COLO668 (cell line): ENCODE results near the gene SUFU.

Experiments used
- DNase-seq: peaks from one replicate; lab custom pipeline; 2025; ENCODE audit not compliant: unreplicated experiment; lab: John Stamatoyannopoulos, UW

Gene SUFU

GRCh38 chr10:102668326-102669107 lies 164.7 kb downstream of the SUFU start:
- no peak for DNase-seq

GRCh38 chr10:102669206-102670064 lies 165.7 kb downstream of the SUFU start:
- no peak for DNase-seq

GRCh38 chr10:102670065-102670670 lies 166.4 kb downstream of the SUFU start:
- no peak for DNase-seq

GRCh38 chr10:102670871-102671434 lies 167.2 kb downstream of the SUFU start:
- DNase-seq = no peak

- DNase-seq = no peak
Measured at GRCh38 chr10:102673236-102673818, 169.6 kb downstream of the SUFU start.

GRCh38 chr10:102673819-102674511 lies 170.2 kb downstream of the SUFU start:
- DNase-seq = no peak

GRCh38 chr10:102674566-102674965 lies 170.8 kb downstream of the SUFU start:
- DNase-seq = no peak

GRCh38 chr10:102675011-102675665 lies 171.4 kb downstream of the SUFU start:
- no peak for DNase-seq

GRCh38 chr10:102675666-102676533 lies 172.1 kb downstream of the SUFU start:
- DNase-seq = no peak

GRCh38 chr10:102676534-102677315 lies 173.0 kb downstream of the SUFU start:
- no peak for DNase-seq

GRCh38 chr10:102677331-102678067 lies 173.7 kb downstream of the SUFU start:
- no peak for DNase-seq

GRCh38 chr10:102678068-102678400 lies 174.3 kb downstream of the SUFU start:
- DNase-seq = peak; percentile 13

GRCh38 chr10:102678842-102679289 lies 175.1 kb downstream of the SUFU start:
- peak; percentile 85 for DNase-seq

GRCh38 chr10:102679596-102679995 lies 175.8 kb downstream of the SUFU start:
- DNase-seq = no peak

- DNase-seq = no peak
Measured at GRCh38 chr10:102681696-102682095, 177.9 kb downstream of the SUFU start.

- no peak for DNase-seq
Measured at GRCh38 chr10:102682416-102682815, 178.6 kb downstream of the SUFU start.

GRCh38 chr10:102682981-102683380 lies 179.2 kb downstream of the SUFU start:
- DNase-seq = no peak
